Measurements from ENCODE around the gene ZBED5. TPM values are rescaled to one million over a fixed set of nuclear protein-coding genes. Genes with fewer than 3 reads are reported as not detected.
A peak's percentile ranks its signal among the peaks of the same experiment; 100 is the strongest.

Gene ZBED5
- total RNA-seq, 1 donor from 2014 or later, result 45.5 TPM

GRCh38 chr11:10806206-10806605, 51.6 kb downstream of the ZBED5 start:
- ATAC-seq (no peak), DNase-seq (no peak)
- H3K27me3 ChIP-seq (ENCODE audit: low read depth), result no peaks in the 10 kb centered on the region
- H3K4me1 ChIP-seq, result peaks cover 59% of the 10 kb centered on the region
- peaks cover 65% of the 10 kb centered on the region for H3K36me3 ChIP-seq
- TF ChIP-seq CTCF (IDR thresholded peaks at IDR 0.05), result no peak
- intact Hi-C loops (cut with DNase I), result loop anchor here (10.0 kb wide), 1 partner anchor 49 kb away; the partner anchor contains the start of gene ZBED5
- peak overlapping the region; percentile 96 for H3K4me3 ChIP-seq
- no peak overlapping the region for H3K27ac ChIP-seq
- no peaks in the 10 kb centered on the region for H3K9me3 ChIP-seq

GRCh38 chr11:10805741-10806140, 52.1 kb downstream of the ZBED5 start:
- Histone ChIP-seq H3K36me3 (peaks cover 70% of the 10 kb centered on the region), H3K4me1 (peaks cover 61% of the 10 kb centered on the region)

GRCh38 chr11:10803676-10804075, 54.2 kb downstream of the ZBED5 start:
- H3K27ac ChIP-seq, result no peak overlapping the region
- no peak overlapping the region for H3K4me3 ChIP-seq
- TF ChIP-seq CTCF (IDR thresholded peaks at IDR 0.05), result no peak
- no peaks in the 10 kb centered on the region for H3K9me3 ChIP-seq
- intact Hi-C loops (cut with DNase I), result loop anchor here (10.0 kb wide), 1 partner anchor 51 kb away; the partner anchor contains the start of gene ZBED5
- peaks cover 90% of the 10 kb centered on the region for H3K36me3 ChIP-seq
- no peaks in the 10 kb centered on the region for H3K27me3 ChIP-seq (ENCODE audit: low read depth)
- ATAC-seq, result no peak
- peaks cover 78% of the 10 kb centered on the region for H3K4me1 ChIP-seq
- no peak for DNase-seq

More at GRCh38 chr11:10805741-10806140, 52.1 kb downstream of the ZBED5 start:
- H3K27me3 ChIP-seq (ENCODE audit: low read depth), result no peaks in the 10 kb centered on the region
- no peaks in the 10 kb centered on the region for H3K9me3 ChIP-seq
- no peak for DNase-seq
- TF ChIP-seq CTCF (IDR thresholded peaks at IDR 0.05), result no peak
- ATAC-seq, result no peak
- peak overlapping the region; percentile 96 for H3K4me3 ChIP-seq
- intact Hi-C loops (cut with DNase I), result loop anchor here (10.0 kb wide), 1 partner anchor 49 kb away; the partner anchor contains the start of gene ZBED5
- H3K27ac ChIP-seq, result peak overlapping the region; percentile 32

Other genes starting within 250 kb of the ZBED5 start
- 12.9 TPM for gene IRAG1, start 164.3 kb downstream of the ZBED5 start, total RNA-seq
- 30.2 TPM for gene CTR9, start 106.8 kb downstream of the ZBED5 start, total RNA-seq
- 778 TPM for gene EIF4G2, start 49.1 kb downstream of the ZBED5 start, total RNA-seq